Heart left ventricle (tissue), 13 donors: Measurements from ENCODE around the gene LAMC3.

Source experiments
- CTCF ChIP-seq, 12 donors: fragments of 200-600 bp; sonication (generic) in 4 of 12; IDR thresholded peaks; one replicate each; pipeline versions ENCODE4 v1.5.0 to v1.8.0; 2018 to 2022; ENCODE audit warnings: antibody characterized with exemption in 12 of 12, mild to moderate bottlenecking in 5 of 12
- POLR2A ChIP-seq, 2 donors: fragments of 450-650 bp; IDR thresholded peaks; one replicate each; pipeline ENCODE4 v1.6.1; 2017; ENCODE audit warnings: antibody characterized with exemption in 2 of 2, mild to moderate bottlenecking in 2 of 2, moderate library complexity in 2 of 2
- donor health status: ischemic (EF 13 %, LVEDD 7.1; RV severe dilation, severe dysfunction).
- donor health status: DM: no; HTN: yes; CAD: no.
- donor health status: DM: no; HTN: no; CAD: no.
- donor health status: ischemic (EF 25% LVEDD 6.9; RV normal size, moderate dysfunction).
- donor health status: ischemic (EF 25% LVEDD 5.7; RV mildly dilated, moderate dysfunction).
- donor health status: ischemic (EF 35%, LVEDD 5.7; RV mildly dilated, moderate dysfunction).
- donor health status: nonischemic (EF 11% LVEDD 7.7; RV severe dilation, severe dysfunction).
- donor health status: DM: yes; HTN: yes; CAD: no.
- donor health status: PGD.
- donor health status: ischemic (EF 29% LVEDD 5.4; RV normal size, mild dysfunction).
- donor health status: nonischemic (EF 23%, LVEDD 6.1; RV moderate dilation, normal function).

GRCh38 chr9:131008563-131008908 lies 438 bp upstream of the LAMC3 start:
- TF ChIP-seq CTCF (IDR thresholded peaks at IDR 0.05) (no peak), POLR2A (IDR thresholded peaks at IDR 0.05) (no peak)
